Hematopoietic multipotent progenitor cell treated with erythropoietin and hydrocortisone succinate and interleukin-3 and kit ligand, for 8 days (in vitro differentiated cells): ENCODE data around the gene LAMC3.

ENCODE experiments used
- DNase-seq: peaks from one replicate; pipeline ENCODE4 v3.0.0-alpha.2; 2015

The LAMC3 gene

GRCh38 chr9:131008909-131009618, at the start of gene LAMC3:
LAMC3 (plus strand) TSS chr9:131009174; CDS start chr9:131009215, 41 bp downstream.
- DNase-seq = no peak

- no peak for DNase-seq
Measured at GRCh38 chr9:130959809-130960334, 49.1 kb upstream of the LAMC3 start.

DNA sequence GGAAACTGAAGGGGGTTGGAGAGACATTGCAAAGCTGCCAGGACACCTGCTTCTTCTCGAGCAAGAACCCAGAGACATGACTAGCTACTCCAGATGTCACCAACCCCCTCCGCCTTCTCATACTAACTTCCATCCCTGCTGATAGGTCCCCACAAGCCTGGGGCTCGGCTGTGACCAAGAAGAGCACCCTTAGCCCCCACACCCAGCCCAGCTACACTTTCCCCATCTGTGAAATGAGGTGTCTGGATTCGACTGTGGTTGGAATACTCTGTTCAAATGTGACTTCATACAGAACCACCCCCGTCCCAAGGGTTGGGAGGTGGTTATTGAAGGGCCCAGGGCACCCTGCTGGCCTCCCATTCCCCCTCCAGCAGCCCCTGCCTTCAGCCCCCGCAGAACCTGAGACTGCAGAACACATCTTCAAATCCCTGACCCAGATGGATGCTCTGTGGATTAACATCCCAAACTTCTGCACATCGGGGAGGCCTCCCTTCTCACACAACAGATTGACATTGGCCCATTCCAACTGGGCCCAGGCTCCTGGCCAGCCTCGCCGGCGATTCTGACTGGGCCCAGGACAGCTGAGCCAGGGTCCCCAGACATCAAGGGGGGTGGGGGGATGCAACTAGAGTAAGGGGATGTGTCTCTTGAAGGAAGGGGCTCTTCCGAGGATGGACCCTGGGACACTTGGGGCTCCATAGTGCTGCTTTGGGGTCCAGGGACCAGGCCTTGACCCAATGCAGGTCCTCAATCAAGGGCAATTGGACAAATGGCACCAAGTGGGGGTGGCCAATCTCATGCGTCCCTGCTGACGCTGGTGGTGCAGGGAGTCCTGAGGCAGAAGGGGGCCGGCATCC, 48.2 kb upstream of the LAMC3 start:
- no peak for DNase-seq

DNA sequence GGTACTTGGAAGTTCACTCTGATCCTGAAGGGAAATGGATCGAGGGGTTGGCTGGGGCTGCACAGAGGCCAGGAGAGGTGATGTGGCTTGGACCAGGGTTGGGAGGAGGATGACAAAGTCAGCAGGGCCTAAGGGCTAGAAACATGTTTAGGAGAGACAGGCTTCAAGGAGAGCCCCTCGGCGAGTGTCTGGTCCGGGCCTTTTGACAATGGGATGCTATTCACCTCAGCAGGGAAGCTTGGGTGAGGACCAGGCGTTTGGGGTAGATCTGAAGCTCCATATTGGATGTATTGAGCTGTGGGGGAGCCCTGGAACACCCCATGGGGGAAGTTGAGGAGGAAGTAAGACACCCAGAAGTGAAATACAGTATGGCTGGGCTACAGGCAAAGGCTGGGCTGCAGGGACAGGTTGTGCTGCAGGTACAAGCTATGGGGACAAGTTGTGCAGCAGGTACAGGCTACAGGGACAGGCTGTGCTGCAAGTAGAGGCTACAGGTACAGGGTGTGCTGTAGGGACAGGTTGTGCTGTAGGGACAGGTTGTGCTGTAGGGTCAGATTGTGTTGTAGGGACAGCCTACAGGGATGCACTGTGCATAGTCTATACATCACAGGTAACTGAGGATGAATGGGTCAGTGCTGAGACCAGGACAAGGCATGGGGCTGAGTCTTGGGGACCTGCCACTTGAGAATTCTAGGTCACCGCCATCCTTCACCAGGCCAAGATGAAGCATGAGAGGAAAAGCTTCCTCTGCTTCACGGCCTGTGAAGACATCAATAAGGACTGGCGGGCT, 47.3 kb upstream of the LAMC3 start:
- DNase-seq = no peak

GRCh38 chr9:130962418-130963316, 46.3 kb upstream of the LAMC3 start:
- DNase-seq = no peak

GRCh38 chr9:130963337-130963908, 45.6 kb upstream of the LAMC3 start:
- DNase-seq = no peak

- no peak for DNase-seq
Measured at GRCh38 chr9:130963916-130964315, 45.1 kb upstream of the LAMC3 start.

- no peak for DNase-seq
Measured at GRCh38 chr9:130965680-130966079, 43.3 kb upstream of the LAMC3 start.

- no peak for DNase-seq
Measured at GRCh38 chr9:130970052-130970451, 38.9 kb upstream of the LAMC3 start.

DNA sequence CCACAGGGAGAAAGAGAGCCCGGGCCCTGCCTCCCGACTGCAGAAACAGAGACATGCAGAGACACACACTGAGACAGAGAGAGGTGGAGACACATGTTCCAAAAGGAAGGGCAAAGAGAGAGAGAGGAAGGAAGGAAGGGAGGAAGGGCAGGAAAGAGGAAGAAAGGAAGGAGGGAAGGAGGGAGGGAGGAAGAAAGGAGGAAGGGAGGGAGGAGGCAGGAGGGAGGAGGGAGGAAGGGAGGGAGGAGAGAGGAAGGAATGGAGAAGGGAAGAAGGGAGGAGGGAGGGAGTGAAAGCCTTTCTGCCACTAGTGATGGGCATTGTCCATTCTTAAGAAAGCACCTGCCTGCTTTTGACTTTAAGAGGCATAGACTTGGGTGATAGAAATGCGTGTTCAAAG, 38.1 kb upstream of the LAMC3 start:
- no peak for DNase-seq

DNA sequence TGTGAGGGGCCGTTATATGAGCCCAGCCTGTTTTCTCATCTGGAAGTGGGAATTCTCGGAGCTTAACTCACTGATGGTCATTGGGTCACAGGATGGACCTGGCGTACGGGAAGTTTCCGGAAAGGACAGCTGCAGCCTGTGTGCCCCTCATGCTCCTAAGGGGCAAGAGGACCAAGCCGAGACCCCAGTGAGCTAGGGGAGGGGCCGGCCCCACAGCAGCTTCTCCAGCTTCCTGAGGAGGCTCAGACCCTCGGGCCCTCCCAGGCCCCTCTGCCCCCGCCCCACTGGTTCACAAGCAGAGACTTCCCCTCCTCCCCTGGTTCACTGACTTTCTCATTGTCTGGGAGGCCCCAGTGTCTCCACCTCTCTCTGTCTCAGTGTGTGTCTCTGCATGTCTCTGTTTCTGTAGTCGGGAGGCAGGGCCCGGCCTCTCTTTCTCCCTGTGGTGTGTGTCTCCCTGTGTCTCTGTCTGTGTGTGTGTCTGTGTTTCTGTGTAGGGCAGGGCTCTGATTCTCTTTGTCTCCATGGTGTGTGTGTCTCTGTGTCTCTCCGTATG, 37.6 kb upstream of the LAMC3 start:
- no peak for DNase-seq

- DNase-seq = no peak
Measured at GRCh38 chr9:130972277-130972956, 36.6 kb upstream of the LAMC3 start.

DNA sequence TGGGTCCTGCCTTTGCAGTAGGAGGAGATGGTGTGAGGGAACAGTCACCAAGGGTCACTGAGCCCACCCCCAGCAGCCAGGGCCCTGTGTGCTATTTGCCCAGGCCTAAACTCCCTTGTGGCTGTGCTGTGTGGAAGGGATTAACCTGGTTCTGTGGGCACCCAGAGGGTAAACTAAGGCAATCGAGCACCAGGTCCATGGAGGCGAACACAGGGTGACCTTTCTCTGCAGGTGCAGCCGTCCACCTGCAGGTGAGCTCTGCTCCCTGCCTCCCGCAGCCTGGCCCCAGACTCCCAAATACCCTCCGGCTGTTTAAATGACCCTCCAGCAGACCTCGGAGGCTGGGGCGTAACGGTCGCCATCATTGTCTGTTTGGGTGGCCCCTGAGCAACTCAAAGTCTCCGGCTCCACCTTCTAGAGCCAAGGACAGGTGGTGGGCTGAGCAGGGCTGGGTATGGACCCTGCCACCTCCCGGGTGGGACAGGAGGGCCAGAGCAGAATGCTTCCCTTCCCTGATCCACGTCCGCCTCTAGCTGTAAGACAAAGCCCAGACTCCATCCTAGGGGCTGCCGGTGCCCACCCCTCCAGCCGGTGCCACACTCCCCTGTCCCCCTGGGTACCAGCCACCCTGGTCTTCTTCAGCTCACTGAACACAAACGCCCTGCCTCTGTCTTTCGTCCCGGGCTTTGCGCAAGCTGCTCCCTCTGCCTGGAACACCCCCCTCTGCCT, 35.9 kb upstream of the LAMC3 start:
- DNase-seq = no peak

DNA sequence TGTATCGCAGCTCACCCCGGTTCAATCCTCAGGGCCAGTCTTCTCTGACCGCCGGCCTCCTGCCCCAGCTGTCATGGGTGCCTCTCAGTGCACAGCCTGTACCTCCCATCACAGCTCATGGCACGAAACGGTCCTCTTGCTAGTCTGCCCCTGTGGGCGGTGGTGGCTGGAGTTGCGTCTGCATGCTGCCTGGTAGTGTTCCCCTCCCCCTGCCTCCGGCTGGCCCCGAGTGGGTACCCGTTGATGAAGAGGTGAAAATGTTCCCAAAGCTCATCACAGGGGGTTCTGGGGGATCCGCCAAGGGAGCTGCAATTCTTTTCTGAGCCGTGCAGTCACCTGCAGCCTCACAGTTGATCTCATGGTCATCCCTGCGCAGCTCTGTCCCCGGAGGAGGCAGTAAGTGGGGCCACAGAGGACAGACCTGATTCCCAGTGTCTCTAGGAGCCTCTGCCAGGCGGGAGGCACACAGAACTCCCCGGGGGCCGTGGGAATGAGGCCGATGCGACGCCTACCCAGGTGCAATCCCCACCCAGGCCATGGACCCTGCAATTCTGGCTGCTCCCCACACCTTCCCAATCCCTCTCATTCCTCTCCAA, 35.2 kb upstream of the LAMC3 start:
- DNase-seq = no peak

DNA sequence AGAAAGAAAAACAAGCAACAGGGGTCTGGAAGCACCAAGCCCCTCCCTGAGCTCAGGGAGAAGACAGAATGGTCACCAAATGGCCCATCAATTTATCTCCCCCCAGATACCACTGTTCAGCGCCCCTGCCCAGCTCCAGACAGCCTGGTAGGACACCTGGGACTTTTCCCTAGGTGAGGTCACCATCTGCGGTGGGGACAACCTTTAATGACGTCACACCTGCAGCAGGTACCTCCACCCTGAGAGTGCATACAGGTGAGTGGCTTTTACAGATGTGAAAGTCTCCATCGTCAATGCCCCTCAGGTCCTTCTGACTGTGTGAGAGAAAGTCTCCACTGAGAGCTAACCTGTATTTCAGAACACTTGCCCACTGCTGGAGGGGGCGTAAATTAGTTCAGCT, 34.3 kb upstream of the LAMC3 start:
- DNase-seq = no peak

DNA sequence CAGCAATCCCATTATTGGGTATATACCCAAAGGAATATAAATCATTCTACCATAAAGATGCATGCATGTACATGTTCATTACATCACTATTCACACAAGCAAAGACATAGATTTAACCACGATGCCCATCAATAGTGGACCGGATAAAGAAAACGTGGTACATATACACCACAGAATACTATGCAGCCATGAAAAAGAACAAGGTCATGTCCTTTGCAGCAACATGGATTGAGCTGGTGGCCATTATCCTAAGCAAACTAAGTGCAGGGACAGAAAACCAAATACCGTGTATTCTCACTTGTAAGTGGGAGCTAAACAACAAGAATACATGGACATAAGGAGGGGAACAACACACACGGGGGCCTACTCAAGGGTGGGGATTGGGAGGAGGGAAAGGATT, 33.8 kb upstream of the LAMC3 start:
- no peak for DNase-seq

DNA sequence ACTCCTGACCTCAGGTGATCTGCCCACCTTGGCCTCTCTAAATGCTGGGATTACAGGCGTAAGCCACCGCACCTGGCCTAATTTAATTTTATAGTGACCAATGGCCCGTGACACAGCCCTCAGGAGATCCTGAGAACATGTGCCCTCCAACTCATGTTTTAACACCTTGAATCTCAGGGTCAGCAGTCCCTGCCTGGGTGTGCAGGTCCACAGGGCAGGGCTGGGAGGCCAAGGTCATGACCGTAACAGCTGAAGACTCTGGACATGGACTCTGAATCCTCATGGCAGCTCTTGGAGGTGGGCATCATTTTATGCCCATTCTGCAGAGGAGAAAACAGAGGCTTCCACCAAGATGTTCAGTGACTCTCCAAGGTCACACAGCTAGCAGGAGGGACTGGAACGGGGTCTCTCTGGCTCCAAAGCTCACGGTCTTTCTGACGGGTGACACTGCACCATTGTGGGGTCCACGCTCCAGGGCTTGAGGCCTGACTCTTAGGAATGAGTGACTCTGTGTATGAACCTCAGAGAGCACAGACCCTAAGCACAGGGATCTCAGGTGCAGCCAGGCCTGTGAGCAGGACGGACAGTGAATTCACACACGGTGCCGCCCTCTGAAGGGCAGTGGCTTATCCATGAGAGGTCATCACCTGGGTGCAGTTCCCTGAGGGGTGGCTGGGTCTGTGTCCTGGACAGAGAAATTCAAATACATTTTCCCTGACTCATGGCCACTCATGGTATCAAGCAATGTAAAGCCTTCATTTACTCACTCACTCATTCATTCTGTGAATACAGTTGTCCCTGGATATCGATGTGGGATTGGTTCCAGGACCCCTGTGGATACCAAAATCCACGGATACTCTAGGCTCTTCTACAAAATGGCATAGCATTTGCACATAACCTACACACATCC, 32.8 kb upstream of the LAMC3 start:
- DNase-seq = no peak

GRCh38 chr9:130977811-130978221, 31.2 kb upstream of the LAMC3 start:
- DNase-seq = no peak
